Testis (tissue), 2 donors: ENCODE data around the gene PCBP2.

Source experiments
- CTCF ChIP-seq, 3 experiments: fragments of 450-650 bp in 2 of 3; fragments of 200-600 bp in 1 of 3; sonication (generic) in 1 of 3; IDR thresholded peaks; one replicate each; pipeline ENCODE4 v1.5.1; 2016 to 2019; ENCODE audit warnings: antibody characterized with exemption in 3 of 3, mild to moderate bottlenecking in 2 of 3, moderate library complexity in 1 of 3
- POLR2A ChIP-seq: fragments of 450-650 bp; IDR thresholded peaks from one replicate; pipeline ENCODE4 v1.6.1; 2017; ENCODE audit warnings: antibody characterized with exemption, mild to moderate bottlenecking, moderate library complexity

DNA sequence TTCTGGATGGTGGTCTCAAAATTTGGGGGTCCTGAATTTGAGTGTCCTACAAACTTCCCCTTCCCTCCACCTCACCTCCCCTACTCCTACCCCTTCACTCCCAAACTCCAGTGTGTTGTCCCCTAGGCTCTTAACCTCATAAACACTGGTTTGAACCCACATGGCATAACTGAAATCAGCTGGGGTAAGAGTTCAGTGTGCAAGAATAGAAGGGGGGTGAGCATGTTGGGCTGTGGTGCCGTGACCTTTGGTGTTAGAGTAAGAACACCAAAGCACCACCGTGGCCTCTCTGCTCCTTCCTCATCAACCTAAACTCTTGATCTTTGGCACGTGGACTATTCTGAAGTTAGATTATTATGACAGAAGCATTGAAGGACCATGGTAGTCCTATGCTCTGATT is 11.0 kb downstream of the PCBP2 start:
- no peak for TF ChIP-seq POLR2A
- TF ChIP-seq CTCF (IDR thresholded peaks at IDR 0.05) = no peak
